ENCODE results near the gene PPIL6. TPM values are rescaled to one million over a fixed set of nuclear protein-coding genes. Genes with fewer than 3 reads are reported as not detected.
"Not testable (repeated sequence)": the region's sequence is repeated elsewhere in the genome, so short reads cannot be mapped to it uniquely, and the experiment has no call there.

Gene PPIL6
- total RNA-seq, 3 donors from 2014 or later: 2.6 to 16.5 (median 2.9) TPM

DNA sequence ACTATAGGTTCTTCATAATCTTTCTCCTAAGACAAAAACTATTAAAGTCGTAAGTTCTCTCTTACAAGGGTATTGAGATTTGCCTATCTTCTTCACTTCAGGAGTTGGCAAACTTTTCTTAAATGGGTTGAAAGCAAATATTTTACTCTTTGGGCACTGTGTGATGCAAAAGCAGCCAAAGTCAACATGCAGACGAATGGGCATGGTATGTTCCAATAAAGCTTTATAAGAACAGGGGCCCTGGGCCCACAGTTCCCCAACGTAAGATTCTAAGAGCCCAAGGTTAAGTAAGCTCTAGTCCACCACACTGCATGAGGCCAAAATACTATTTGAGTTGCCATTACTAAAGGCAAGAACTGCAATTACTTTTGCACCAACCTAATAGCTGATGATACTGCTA lies 69.6 kb downstream of the PPIL6 start:
- DNase-seq (ENCODE audit: low spot score in 2 of 2): no peak
- H3K4me3 ChIP-seq: no peak overlapping the region
- intact Hi-C loops (cut with DNase I; ENCODE audit: low total_unique reads): no loop called here
- H3K27ac ChIP-seq: no peak overlapping the region
- no peaks in the 10 kb centered on the region for H3K9me3 ChIP-seq
- H3K36me3 ChIP-seq: no peaks in the 10 kb centered on the region
- TF ChIP-seq POLR2A (IDR thresholded peaks at IDR 0.05) (no peak), POLR2AphosphoS5 (IDR thresholded peaks at IDR 0.05) (no peak)
- TF ChIP-seq, protein P1, sequence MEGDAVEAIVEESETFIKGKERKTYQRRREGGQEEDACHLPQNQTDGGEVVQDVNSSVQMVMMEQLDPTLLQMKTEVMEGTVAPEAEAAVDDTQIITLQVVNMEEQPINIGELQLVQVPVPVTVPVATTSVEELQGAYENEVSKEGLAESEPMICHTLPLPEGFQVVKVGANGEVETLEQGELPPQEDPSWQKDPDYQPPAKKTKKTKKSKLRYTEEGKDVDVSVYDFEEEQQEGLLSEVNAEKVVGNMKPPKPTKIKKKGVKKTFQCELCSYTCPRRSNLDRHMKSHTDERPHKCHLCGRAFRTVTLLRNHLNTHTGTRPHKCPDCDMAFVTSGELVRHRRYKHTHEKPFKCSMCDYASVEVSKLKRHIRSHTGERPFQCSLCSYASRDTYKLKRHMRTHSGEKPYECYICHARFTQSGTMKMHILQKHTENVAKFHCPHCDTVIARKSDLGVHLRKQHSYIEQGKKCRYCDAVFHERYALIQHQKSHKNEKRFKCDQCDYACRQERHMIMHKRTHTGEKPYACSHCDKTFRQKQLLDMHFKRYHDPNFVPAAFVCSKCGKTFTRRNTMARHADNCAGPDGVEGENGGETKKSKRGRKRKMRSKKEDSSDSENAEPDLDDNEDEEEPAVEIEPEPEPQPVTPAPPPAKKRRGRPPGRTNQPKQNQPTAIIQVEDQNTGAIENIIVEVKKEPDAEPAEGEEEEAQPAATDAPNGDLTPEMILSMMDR (IDR thresholded peaks at IDR 0.05): no peak
- no peaks in the 10 kb centered on the region for H3K4me1 ChIP-seq
- no peaks in the 10 kb centered on the region for H3K27me3 ChIP-seq

DNA sequence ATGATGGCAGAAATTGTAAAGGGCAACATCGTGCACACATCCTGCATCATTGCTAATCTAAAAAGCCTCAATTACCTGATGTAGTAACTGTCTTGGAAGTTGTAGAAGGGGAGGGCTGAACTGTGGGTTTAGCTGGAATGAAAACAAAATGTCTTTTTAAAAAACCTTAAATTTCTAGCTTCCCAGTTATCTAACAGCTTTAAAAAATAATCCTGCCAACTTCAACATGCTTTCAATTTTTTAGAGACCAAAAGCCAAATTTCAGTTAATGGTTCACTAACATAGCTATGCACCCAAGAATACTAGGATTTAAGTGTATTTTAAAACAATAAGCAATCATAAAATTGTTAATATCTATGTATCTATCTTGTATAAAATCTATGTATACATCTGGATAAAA lies 70.1 kb downstream of the PPIL6 start:
- TF ChIP-seq, protein P1 (IDR thresholded peaks at IDR 0.05): no peak
- no peak for TF ChIP-seq POLR2AphosphoS5 (IDR thresholded peaks at IDR 0.05)
- TF ChIP-seq POLR2A (IDR thresholded peaks at IDR 0.05): no peak
- Histone ChIP-seq H3K27me3 (no peaks in the 10 kb centered on the region), H3K4me3 (no peak overlapping the region), H3K27ac (no peak overlapping the region), H3K36me3 (no peaks in the 10 kb centered on the region), H3K4me1 (no peaks in the 10 kb centered on the region), H3K9me3 (no peaks in the 10 kb centered on the region)
- intact Hi-C loops (cut with DNase I; ENCODE audit: low total_unique reads): no loop called here
- no peak for DNase-seq (ENCODE audit: low spot score in 2 of 2)

DNA sequence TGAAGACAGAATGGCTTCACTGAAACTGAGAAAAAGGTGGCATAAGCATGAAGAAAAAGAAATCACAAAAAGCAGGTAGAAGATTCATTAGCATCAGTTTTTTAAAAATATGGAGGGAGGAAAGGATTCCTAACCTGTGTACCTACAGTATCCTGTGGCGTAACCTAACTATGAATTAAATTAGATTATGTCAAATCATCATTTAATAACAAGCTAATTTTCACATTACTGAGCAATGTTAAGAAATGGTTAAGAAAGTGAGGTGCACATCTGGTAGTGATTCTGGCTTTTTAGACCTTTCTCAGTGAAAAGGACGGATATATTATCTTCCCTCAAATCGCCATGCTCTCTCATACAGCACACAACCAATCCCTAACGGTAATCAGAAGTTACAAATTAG lies 70.7 kb downstream of the PPIL6 start:
- Histone ChIP-seq H3K4me1 (no peaks in the 10 kb centered on the region), H3K27ac (no peak overlapping the region), H3K36me3 (no peaks in the 10 kb centered on the region), H3K4me3 (no peak overlapping the region), H3K9me3 (no peaks in the 10 kb centered on the region), H3K27me3 (no peaks in the 10 kb centered on the region)
- DNase-seq (ENCODE audit: low spot score in 2 of 2): no peak
- TF ChIP-seq POLR2A (IDR thresholded peaks at IDR 0.05) (no peak), POLR2AphosphoS5 (IDR thresholded peaks at IDR 0.05) (no peak)
- TF ChIP-seq, protein P1 (IDR thresholded peaks at IDR 0.05): no peak
- intact Hi-C loops (cut with DNase I; ENCODE audit: low total_unique reads): loop anchor here (10.0 kb wide), 1 partner anchor 1925 kb away; no protein-coding TSS in a partner anchor

DNA sequence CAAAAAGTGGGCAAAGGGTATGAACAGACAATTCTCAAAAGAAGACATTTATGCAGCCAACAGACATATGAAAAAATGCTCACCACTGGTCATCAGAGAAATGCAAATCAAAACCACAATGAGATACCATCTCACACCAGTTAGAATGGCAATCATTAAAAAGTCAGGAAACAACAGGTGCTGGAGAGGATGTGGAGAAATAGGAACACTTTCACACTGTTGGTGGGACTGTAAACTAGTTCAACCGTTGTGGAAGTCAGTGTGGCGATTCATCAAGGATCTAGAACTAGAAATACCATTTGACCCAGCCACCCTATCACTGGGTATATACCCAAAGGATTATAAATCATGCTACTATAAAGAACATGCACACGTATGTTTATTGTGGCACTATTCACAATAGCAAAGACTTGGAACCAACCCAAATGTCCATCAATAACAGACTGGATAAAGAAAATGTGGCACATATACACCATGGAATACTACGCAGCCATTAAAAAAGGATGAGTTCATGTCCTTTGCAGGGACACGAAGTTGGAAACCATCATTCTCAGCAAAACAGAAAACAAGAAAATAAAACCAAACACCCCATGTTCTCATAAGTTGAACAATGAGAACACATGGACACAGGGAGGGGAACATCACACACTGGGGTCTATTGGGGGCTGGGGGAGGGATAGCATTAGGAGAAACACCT lies 75.9 kb downstream of the PPIL6 start:
- H3K4me1 ChIP-seq; H3K9me3 ChIP-seq; H3K27ac ChIP-seq; DNase-seq (ENCODE audit: low spot score in 2 of 2); H3K27me3 ChIP-seq; H3K4me3 ChIP-seq; H3K36me3 ChIP-seq: not testable (repeated sequence)
- intact Hi-C loops (cut with DNase I; ENCODE audit: low total_unique reads): loop anchor here (10.0 kb wide), 1 partner anchor 1920 kb away; no protein-coding TSS in a partner anchor

DNA sequence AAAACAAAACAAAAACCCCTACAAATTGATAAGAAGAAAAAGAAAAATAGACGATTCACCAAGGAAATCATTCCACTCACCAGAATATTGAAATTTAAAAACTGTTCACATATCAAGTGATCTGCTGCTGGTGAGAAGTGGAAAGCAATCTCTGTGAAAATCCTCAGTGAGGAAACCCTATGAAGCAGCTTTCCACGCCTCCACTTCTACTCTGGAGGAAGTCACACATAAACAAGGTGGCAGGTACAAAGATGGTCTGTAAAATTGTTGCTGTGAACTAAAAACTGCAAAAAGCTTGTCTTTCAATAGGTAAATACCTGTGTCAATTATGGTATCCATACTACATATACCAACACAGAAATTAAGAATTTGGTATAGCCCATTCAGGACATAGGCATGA lies 76.7 kb downstream of the PPIL6 start:
- H3K4me1 ChIP-seq: no peaks in the 10 kb centered on the region
- H3K27me3 ChIP-seq: no peaks in the 10 kb centered on the region
- no peak for TF ChIP-seq POLR2A (IDR thresholded peaks at IDR 0.05)
- H3K9me3 ChIP-seq: no peaks in the 10 kb centered on the region
- intact Hi-C loops (cut with DNase I; ENCODE audit: low total_unique reads): loop anchor here (10.0 kb wide), 1 partner anchor 1919 kb away; no protein-coding TSS in a partner anchor
- H3K4me3 ChIP-seq: no peak overlapping the region
- no peak for DNase-seq (ENCODE audit: low spot score in 2 of 2)
- no peaks in the 10 kb centered on the region for H3K36me3 ChIP-seq
- no peak overlapping the region for H3K27ac ChIP-seq

DNA sequence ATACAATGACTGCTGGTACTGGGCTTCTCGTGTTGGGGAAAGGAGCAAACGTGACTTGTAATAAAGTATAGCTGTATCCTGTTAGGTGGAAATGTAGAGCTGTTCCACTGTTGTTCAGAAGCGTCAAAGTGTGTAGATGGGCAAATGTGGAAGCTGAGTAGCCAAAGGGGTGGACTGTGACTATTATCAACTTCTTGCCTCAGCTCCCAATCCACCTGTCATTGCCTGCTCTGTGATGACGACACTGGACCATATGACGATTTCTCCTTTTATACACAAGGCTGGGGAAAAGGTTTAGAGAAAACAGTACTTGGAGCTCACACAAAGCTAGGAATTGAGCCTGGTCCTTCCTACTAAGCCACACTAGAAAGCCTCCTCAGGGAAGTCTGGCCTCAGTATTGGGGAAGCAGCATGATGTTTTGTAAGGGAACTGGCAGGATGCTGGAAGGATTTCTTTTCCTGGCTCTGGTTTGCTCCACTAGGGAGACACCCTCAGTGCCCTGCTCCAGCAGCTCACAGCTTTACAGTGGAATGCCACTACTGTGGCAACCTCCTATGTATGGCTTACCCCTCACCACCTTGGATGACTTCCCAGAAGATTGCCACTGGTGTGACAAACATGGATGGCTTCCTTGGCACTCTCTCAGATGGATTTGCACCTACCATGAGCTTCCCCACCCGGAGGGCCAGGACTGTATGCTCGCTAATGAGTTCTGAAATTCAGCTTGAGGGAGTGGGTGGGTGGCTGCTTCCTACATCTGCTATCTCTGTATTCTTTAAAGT lies 78.1 kb downstream of the PPIL6 start:
- no peak for DNase-seq (ENCODE audit: low spot score in 2 of 2)
- H3K36me3 ChIP-seq: no peaks in the 10 kb centered on the region
- H3K27me3 ChIP-seq: no peaks in the 10 kb centered on the region
- no peaks in the 10 kb centered on the region for H3K4me1 ChIP-seq
- intact Hi-C loops (cut with DNase I; ENCODE audit: low total_unique reads): loop anchor here (10.0 kb wide), 1 partner anchor 1917 kb away; no protein-coding TSS in a partner anchor
- no peak overlapping the region for H3K4me3 ChIP-seq
- no peak overlapping the region for H3K27ac ChIP-seq
- TF ChIP-seq, protein P1 (IDR thresholded peaks at IDR 0.05): no peak
- no peak for TF ChIP-seq POLR2AphosphoS5 (IDR thresholded peaks at IDR 0.05)
- TF ChIP-seq POLR2A (IDR thresholded peaks at IDR 0.05): no peak
- H3K9me3 ChIP-seq: no peaks in the 10 kb centered on the region
